Thoracic aorta (tissue), 2 donors: ENCODE data around the gene CFAP20. TPM values are rescaled to one million over a fixed set of nuclear protein-coding genes. Genes with fewer than 3 reads are reported as not detected.
"Not testable (repeated sequence)": the region's sequence is repeated elsewhere in the genome, so short reads cannot be mapped to it uniquely, and the experiment has no call there.

ENCODE experiments used
- ATAC-seq: fragments of 150-250 bp; one replicate; pipeline ENCODE4 v1.8.0; 2017; ENCODE audit warnings: low read depth; ENCODE audit not compliant: insufficient number of reproducible peaks, low FRiP score
- DNase-seq: peaks from one replicate; pipeline ENCODE4 v3.0.0-alpha.2; 2020; ENCODE audit warnings: low spot score
- H3K27ac ChIP-seq, 2 donors: fragments of 200-600 bp; sonication (generic); 1 replicate in 1 of 2; 2 replicates in 1 of 2; pipeline ENCODE4 v1.5.1; 2016; ENCODE audit warnings: mild to moderate bottlenecking in 2 of 2, moderate library complexity in 2 of 2
- H3K27me3 ChIP-seq: fragments of 200-600 bp; sonication (generic); replicated peaks from 2 replicates; pipeline ENCODE4 v1.6.0; 2016; ENCODE audit warnings: mild to moderate bottlenecking; ENCODE audit not compliant: insufficient read depth
- H3K36me3 ChIP-seq: fragments of 200-600 bp; sonication (generic); one replicate; pipeline ENCODE4 v1.5.1; 2016
- H3K4me1 ChIP-seq, 2 donors: fragments of 200-600 bp; sonication (generic); 1 replicate in 1 of 2; 2 replicates in 1 of 2; pipeline versions ENCODE4 v1.5.1 to v1.6.0; 2016; ENCODE audit warnings: low read depth in 2 of 2, mild to moderate bottlenecking in 1 of 2; ENCODE audit not compliant: control insufficient read depth in 1 of 2
- H3K4me3 ChIP-seq: fragments of 200-600 bp; sonication (generic); 2 replicates; pipeline ENCODE4 v1.5.1; 2016; ENCODE audit warnings: mild to moderate bottlenecking
- H3K9me3 ChIP-seq: fragments of 200-600 bp; sonication (generic); 2 replicates; pipeline ENCODE4 v1.5.1; 2016
- CTCF ChIP-seq: fragments of 200-600 bp; sonication (generic); IDR thresholded peaks from one replicate; pipeline ENCODE4 v1.5.1; 2019; ENCODE audit warnings: antibody characterized with exemption
- total RNA-seq, 2 donors: library from RNA; depleted of rRNA; stranded (reverse); fragments of >200 nt; gene quantifications; one replicate each; pipeline versions ENCODE4 v1.1.0 to v1.2.3, GENCODE V29; 2016

CFAP20 gene
- total RNA-seq, 2 donors from 2014 or later, result 48.5 to 52.5 TPM

GRCh38 chr16:58099097-58099955, 29.9 kb downstream of the CFAP20 start:
- DNase-seq (no peak), ATAC-seq (no peak)
- no peak for TF ChIP-seq CTCF
- Histone ChIP-seq H3K27ac (no peak overlapping the region), H3K4me1 (no peaks in the 10 kb centered on the region), H3K36me3 (no peaks in the 10 kb centered on the region), H3K9me3 (no peaks in the 10 kb centered on the region), H3K4me3 (no peak overlapping the region), H3K27me3 (no peaks in the 10 kb centered on the region)

GRCh38 chr16:58098207-58099096, 30.7 kb downstream of the CFAP20 start:
- TF ChIP-seq CTCF, result no peak
- ATAC-seq (no peak), DNase-seq (no peak)
- Histone ChIP-seq H3K36me3 (no peaks in the 10 kb centered on the region), H3K9me3 (no peaks in the 10 kb centered on the region), H3K27me3 (no peaks in the 10 kb centered on the region), H3K27ac (no peak overlapping the region), H3K4me1 (no peaks in the 10 kb centered on the region), H3K4me3 (no peak overlapping the region)

- DNase-seq (no peak), ATAC-seq (no peak)
- Histone ChIP-seq H3K36me3 (no peaks in the 10 kb centered on the region), H3K27ac (no peak overlapping the region), H3K9me3 (no peaks in the 10 kb centered on the region), H3K27me3 (no peaks in the 10 kb centered on the region), H3K4me1 (no peaks in the 10 kb centered on the region), H3K4me3 (no peak overlapping the region)
- no peak for TF ChIP-seq CTCF
Measured at GRCh38 chr16:58096249-58096648, 32.9 kb downstream of the CFAP20 start.

DNA sequence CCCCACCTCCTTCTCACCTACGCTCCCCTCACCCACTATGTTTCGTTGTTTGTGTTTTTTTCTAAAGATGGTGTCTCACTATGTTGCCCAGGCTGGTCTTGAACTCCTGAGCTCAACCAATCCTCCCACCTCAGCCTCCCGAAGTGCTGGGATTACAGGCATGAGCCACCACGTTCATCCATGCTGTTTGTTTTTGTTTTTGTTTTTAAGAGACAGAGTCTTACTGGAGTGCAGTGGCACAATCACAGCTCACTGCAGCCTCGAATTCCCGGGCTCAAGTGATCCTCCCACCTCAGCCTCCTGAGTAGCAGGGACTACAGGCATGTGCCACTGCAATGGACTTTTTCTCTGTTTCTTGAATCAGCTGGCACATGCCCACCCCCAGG, 33.6 kb downstream of the CFAP20 start:
- not testable (repeated sequence) for DNase-seq, H3K36me3 ChIP-seq, H3K4me1 ChIP-seq, H3K4me3 ChIP-seq, H3K9me3 ChIP-seq, H3K27me3 ChIP-seq, ATAC-seq, H3K27ac ChIP-seq

DNA sequence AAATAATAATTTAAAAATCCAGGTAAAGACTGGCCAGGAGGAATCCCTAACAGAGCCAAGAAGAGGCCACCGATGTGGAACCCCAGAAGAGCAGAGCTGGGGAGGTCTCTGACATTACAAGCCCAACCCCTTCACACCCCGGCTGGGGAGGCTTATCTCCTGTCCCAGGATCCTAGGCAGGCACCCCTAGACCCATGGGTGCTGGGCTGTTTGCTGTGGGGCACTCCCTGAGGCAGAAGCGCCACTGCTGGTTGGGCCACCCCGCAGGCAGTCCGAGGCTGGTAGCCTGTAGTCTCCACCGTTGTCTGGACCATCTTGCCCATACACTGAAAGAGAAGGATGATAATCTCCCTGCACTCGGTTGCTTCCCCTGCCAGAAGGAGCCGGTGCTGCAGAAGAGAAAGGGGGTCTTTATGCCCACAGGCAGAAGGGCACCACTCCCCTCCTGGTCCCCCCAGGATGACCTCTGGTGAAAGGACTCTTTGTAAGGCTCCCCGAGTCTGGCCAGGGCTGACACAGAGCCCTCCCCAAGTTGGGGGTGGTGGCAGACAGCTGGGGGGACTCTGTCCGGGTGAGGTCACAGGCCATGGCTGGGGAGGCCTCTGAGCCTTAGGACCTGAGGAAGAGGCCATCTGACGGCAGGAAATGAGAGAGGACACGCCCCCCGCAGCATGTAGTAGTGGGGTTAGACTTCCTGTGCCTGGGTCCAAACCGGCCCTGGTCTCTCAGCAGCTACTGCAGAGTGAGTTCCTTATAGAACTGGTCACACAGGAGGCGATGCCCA, 34.2 kb downstream of the CFAP20 start:
- DNase-seq, result no peak
- Histone ChIP-seq H3K4me1 (no peaks in the 10 kb centered on the region), H3K36me3 (no peaks in the 10 kb centered on the region), H3K27me3 (no peaks in the 10 kb centered on the region), H3K27ac (no peak overlapping the region), H3K9me3 (no peaks in the 10 kb centered on the region), H3K4me3 (no peak overlapping the region)
- no peak for TF ChIP-seq CTCF
- no peak for ATAC-seq
